Breast epithelium (tissue), 4 donors: ENCODE results near the gene C11orf65. TPM values are rescaled to one million over a fixed set of nuclear protein-coding genes. Genes with fewer than 3 reads are reported as not detected.
"Not testable (repeated sequence)": the region's sequence is repeated elsewhere in the genome, so short reads cannot be mapped to it uniquely, and the experiment has no call there.

Experiments
- DNase-seq, 2 donors: peaks; one replicate each; pipeline ENCODE4 v3.0.0-alpha.2; 2019; ENCODE audit warnings: low spot score in 2 of 2
- H3K27ac ChIP-seq, 2 donors: fragments of 200-600 bp; sonication (generic) in 1 of 2; one replicate each; pipeline ENCODE4 v1.5.1; 2016 to 2019; ENCODE audit warnings: mild to moderate bottlenecking in 1 of 2
- H3K27me3 ChIP-seq, 2 donors: fragments of 200-600 bp; sonication (generic) in 1 of 2; one replicate each; pipeline versions ENCODE4 v1.5.1 to v1.6.0; 2017 to 2019; ENCODE audit warnings: control low read depth in 1 of 2, mild to moderate bottlenecking in 1 of 2
- H3K36me3 ChIP-seq: fragments of 200-600 bp; one replicate; pipeline ENCODE4 v1.5.1; 2019
- H3K4me1 ChIP-seq, 2 donors: fragments of 200-600 bp; sonication (generic); one replicate each; pipeline ENCODE4 v1.5.1; 2016 to 2019; ENCODE audit warnings: control low read depth in 1 of 2
- H3K4me3 ChIP-seq, 3 donors: fragments of 200-600 bp; sonication (generic); 1 replicate in 2 of 3; 2 replicates in 1 of 3; pipeline ENCODE4 v1.5.1; 2016 to 2019; ENCODE audit warnings: mild to moderate bottlenecking in 3 of 3, moderate library complexity in 2 of 3
- H3K9me3 ChIP-seq, 2 donors: fragments of 200-600 bp; sonication (generic) in 1 of 2; one replicate each; pipeline ENCODE4 v1.5.1; 2016 to 2019; ENCODE audit warnings: control low read depth in 1 of 2
- POLR2A ChIP-seq: fragments of 450-650 bp; IDR thresholded peaks from one replicate; pipeline ENCODE4 v1.6.1; 2016; ENCODE audit warnings: antibody characterized with exemption, mild to moderate bottlenecking, moderate library complexity
- POLR2AphosphoS5 ChIP-seq, 3 donors: sonication (generic); formaldehyde crosslinking; IDR thresholded peaks; one replicate each; pipeline ENCODE4 v1.6.1; 2017; ENCODE audit warnings: antibody characterized with exemption in 3 of 3
- intact Hi-C: fragments of 100-400 bp; cut with DNase I; formaldehyde crosslinking; loops from one replicate; pipeline ENCODE4 v1.15.1; 2023; ENCODE audit warnings: low total_unique reads
- total RNA-seq, 3 donors: library from RNA; depleted of rRNA; stranded (reverse); fragments of >200 nt; gene quantifications; one replicate each; pipeline ENCODE4 v1.1.0, GENCODE V29; 2016
- TF ChIP-seq, protein P1 (sequence below), 3 donors: fragments of 450-650 bp; IDR thresholded peaks; one replicate each; pipeline ENCODE4 v1.5.1; 2016 to 2017; ENCODE audit warnings: antibody characterized with exemption in 3 of 3, mild to moderate bottlenecking in 3 of 3, moderate library complexity in 3 of 3

The C11orf65 gene
- total RNA-seq, 3 donors from 2014 or later: 0.32 to 1.9 (median 0.66) TPM

DNA sequence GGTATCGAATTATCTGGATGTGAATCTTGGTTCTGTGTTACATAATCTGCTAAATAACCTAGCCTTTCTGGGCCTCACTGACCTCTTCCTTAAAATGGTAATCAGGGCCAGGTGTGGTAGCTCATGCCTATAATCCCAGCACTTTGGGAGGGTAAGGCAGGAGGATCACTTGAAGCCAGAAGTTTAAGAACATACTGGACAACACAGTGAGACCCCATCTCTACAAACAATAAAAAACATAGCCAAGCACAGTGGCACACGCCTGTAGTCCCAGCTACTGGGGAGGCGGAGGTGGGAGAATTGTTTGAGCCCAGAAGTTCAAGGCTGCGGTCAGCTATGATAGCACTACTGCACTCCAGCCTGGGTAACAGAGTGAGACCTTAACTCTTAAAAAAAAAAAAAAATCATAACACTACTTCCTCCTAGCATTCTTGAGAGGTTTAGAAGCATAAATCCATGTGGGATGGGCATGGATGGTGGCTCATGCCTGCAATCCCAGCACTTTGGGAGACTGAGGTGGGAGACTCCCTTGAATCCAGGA, 72.5 kb downstream of the C11orf65 start:
- intact Hi-C loops: loop anchor here (5.0 kb wide), 1 partner anchor 827 kb away; no protein-coding TSS in a partner anchor
- Histone ChIP-seq H3K9me3 (no peaks in the 10 kb centered on the region), H3K27me3 (no peaks in the 10 kb centered on the region), H3K36me3 (no peaks in the 10 kb centered on the region), H3K4me1 (no peaks in the 10 kb centered on the region), H3K4me3 (no peak overlapping the region), H3K27ac (no peak overlapping the region)
- TF ChIP-seq POLR2AphosphoS5 (IDR thresholded peaks at IDR 0.05) (no peak), POLR2A (no peak)
- TF ChIP-seq, protein P1, sequence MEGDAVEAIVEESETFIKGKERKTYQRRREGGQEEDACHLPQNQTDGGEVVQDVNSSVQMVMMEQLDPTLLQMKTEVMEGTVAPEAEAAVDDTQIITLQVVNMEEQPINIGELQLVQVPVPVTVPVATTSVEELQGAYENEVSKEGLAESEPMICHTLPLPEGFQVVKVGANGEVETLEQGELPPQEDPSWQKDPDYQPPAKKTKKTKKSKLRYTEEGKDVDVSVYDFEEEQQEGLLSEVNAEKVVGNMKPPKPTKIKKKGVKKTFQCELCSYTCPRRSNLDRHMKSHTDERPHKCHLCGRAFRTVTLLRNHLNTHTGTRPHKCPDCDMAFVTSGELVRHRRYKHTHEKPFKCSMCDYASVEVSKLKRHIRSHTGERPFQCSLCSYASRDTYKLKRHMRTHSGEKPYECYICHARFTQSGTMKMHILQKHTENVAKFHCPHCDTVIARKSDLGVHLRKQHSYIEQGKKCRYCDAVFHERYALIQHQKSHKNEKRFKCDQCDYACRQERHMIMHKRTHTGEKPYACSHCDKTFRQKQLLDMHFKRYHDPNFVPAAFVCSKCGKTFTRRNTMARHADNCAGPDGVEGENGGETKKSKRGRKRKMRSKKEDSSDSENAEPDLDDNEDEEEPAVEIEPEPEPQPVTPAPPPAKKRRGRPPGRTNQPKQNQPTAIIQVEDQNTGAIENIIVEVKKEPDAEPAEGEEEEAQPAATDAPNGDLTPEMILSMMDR (IDR thresholded peaks at IDR 0.05): no peak
- DNase-seq: no peak

DNA sequence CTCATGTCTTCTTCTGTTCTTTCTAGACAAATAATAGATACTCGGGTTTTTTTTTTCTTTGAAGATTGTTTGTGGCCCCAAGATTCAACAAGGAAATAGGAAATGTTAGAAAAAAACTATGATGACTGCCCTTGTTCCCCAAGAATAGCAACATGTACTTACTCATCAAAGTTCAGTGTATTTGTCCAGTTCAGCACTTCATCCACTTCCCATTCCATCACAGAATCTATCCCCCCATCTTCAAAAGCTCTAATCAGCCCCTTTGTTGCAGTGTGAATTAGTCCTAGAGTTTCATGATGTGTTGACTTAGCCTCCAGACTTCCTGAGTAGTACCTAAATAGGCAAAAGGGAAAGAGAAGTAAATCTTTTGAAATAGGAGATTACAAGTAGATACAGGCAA, 74.3 kb downstream of the C11orf65 start:
- no peaks in the 10 kb centered on the region for H3K9me3 ChIP-seq
- H3K27ac ChIP-seq: no peak overlapping the region
- TF ChIP-seq POLR2AphosphoS5 (IDR thresholded peaks at IDR 0.05): no peak
- no peak for TF ChIP-seq POLR2A
- TF ChIP-seq, protein P1 (IDR thresholded peaks at IDR 0.05): no peak
- H3K27me3 ChIP-seq: no peaks in the 10 kb centered on the region
- DNase-seq: no peak
- intact Hi-C loops: loop anchor here (5.0 kb wide), 1 partner anchor 829 kb away; no protein-coding TSS in a partner anchor
- H3K4me3 ChIP-seq: no peak overlapping the region
- H3K36me3 ChIP-seq: no peaks in the 10 kb centered on the region
- no peaks in the 10 kb centered on the region for H3K4me1 ChIP-seq

DNA sequence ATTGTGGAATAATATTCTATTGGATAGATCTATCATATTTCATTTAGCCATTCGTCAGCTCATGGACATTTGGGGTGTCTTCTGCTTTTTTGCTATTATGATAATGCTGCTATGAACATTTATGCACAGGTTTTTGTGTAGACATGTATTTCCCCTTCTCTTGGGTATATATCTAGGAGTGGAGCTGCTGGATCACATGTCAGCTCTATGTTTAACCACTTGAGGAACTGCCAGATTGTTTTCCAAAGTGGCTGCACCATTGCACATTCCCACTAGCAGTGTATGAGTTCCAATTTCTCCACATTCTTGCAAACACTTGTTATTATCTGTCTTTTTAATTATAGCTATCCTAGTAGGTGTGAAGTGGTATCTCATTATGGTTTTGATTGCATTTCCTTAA, 75.0 kb downstream of the C11orf65 start:
- H3K27ac ChIP-seq: no peak overlapping the region
- no peaks in the 10 kb centered on the region for H3K4me1 ChIP-seq
- TF ChIP-seq POLR2A: no peak
- TF ChIP-seq POLR2AphosphoS5 (IDR thresholded peaks at IDR 0.05): no peak
- TF ChIP-seq, protein P1 (IDR thresholded peaks at IDR 0.05): no peak
- intact Hi-C loops: loop anchor here (5.0 kb wide), 1 partner anchor 830 kb away; no protein-coding TSS in a partner anchor
- no peaks in the 10 kb centered on the region for H3K27me3 ChIP-seq
- no peaks in the 10 kb centered on the region for H3K36me3 ChIP-seq
- H3K4me3 ChIP-seq: no peak overlapping the region
- DNase-seq: no peak
- no peaks in the 10 kb centered on the region for H3K9me3 ChIP-seq

DNA sequence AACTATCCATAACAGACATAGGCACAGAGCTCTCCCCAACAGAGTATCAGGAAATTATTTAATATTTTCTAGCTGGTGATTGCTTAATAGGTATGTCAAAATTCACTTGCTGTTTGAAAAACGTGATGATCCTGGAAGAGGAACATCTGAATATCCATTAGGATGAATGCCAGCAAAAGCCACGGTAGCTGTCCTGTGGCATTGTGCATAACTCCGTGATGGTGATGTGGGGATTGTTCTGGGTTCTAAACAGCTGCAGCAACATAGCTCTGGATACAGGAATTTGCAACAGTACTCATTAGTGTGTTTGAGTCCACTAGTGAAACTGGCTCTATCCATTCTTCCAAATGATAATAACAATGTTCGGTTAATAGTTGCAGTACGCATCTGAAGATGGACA, 78.8 kb downstream of the C11orf65 start:
- Histone ChIP-seq H3K27me3 (no peaks in the 10 kb centered on the region), H3K9me3 (no peaks in the 10 kb centered on the region), H3K4me3 (no peak overlapping the region), H3K36me3 (no peaks in the 10 kb centered on the region), H3K27ac (no peak overlapping the region), H3K4me1 (no peaks in the 10 kb centered on the region)
- intact Hi-C loops: no loop called here
- no peak for DNase-seq
- TF ChIP-seq POLR2A (no peak), POLR2AphosphoS5 (IDR thresholded peaks at IDR 0.05) (no peak)
- TF ChIP-seq, protein P1 (IDR thresholded peaks at IDR 0.05): no peak

DNA sequence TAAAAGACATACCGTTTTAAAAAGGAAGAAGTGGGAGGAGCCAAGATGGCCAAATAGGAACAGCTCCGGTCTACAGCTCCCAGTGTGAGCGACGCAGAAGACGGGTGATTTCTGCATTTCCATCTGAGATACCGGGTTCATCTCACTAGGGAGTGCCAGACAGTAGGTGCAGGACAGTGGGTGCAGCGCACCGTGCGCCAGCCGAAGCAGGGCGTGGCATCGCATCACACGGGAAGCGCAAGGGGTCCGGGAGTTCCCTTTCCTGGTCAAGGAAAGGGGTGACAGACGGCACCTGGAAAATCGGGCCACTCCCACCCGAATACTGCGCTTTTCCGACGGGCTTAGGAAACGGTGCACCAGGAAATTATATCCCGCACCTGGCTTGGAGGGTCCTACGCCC, 93.8 kb downstream of the C11orf65 start:
- intact Hi-C loops, H3K36me3 ChIP-seq, DNase-seq, H3K4me1 ChIP-seq, H3K27me3 ChIP-seq, H3K9me3 ChIP-seq, H3K4me3 ChIP-seq, H3K27ac ChIP-seq: not testable (repeated sequence)

DNA sequence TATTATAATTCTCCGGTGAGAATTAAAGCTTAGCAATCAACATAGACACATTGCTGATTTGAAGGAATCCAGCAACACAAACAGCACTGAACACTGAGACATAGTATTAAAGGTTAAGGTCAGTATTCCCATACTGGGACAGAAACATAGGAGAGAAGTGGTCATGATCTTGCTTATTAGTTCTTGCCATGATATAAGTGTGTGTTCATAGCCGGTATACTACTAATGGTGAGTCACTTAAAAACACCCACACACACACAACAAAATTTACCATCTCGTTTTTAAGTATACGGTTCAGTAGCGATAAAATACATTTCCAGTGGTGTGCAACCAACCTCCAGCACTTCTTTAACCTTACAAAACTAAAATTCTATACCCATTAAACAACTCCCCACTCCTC, 96.3 kb downstream of the C11orf65 start:
- Histone ChIP-seq H3K4me3 (no peak overlapping the region), H3K27ac (no peak overlapping the region), H3K9me3 (peaks cover 0 to 7% of the 10 kb centered on the region in 2 donors), H3K27me3 (no peaks in the 10 kb centered on the region), H3K4me1 (no peaks in the 10 kb centered on the region), H3K36me3 (no peaks in the 10 kb centered on the region)
- no peak for DNase-seq
- TF ChIP-seq, protein P1 (IDR thresholded peaks at IDR 0.05): no peak
- no peak for TF ChIP-seq POLR2A
- TF ChIP-seq POLR2AphosphoS5 (IDR thresholded peaks at IDR 0.05): no peak
- intact Hi-C loops: no loop called here
